ENCODE measurements around the gene UBAC2.

UBAC2 gene

DNA sequence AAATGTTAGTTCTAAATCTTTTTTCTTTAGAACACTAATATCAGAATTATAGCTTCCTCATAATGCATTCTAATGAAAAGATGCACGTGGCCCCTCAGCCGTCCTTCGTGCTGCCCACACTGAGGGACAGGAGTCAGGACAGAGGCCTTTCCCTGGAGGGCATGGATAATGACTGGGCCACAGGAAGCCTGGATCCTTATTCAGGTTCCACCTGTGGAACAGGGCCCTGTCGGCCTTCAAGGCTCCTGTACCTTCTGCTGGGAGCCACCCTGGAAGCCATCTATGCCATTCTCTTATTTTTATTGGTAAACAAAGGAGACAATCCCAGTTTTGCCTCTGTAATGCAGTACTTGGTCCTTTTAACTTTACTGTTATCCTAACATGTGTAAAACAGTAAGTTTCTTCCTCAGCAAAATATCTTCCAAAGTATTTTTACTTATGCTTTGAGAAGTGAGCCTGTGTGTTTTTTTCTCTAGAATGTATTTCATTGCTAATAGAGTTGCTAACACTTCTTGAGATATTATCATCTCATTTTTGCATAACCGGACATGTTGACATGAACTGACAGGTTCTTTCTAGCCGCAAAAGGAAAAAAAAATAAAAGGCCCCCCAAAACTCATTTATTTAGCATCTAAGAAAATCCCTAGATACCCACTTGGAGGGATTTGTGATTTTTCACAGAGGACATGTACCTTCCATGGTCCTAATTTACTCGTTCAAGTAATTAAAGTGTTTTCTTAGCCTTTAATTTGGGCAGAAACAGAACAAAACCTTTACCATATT lies 100.6 kb downstream of the UBAC2 start:
- DNase-seq (ENCODE audit: insufficient read length), result no peak
- FAIRE-seq, result peak; percentile 53
- TF ChIP-seq POLR2A (IDR thresholded peaks at IDR 0.05; ENCODE audit: low read depth, low read length) (peak; percentile 33; the same call in 1 of the 2 replicates), TAF1 (IDR thresholded peaks at IDR 0.05; ENCODE audit: borderline replicate concordance, low read depth, low read length) (no peak), POLR2AphosphoS5 (IDR thresholded peaks at IDR 0.05; ENCODE audit: low read depth, low read length) (no peak)

DNA sequence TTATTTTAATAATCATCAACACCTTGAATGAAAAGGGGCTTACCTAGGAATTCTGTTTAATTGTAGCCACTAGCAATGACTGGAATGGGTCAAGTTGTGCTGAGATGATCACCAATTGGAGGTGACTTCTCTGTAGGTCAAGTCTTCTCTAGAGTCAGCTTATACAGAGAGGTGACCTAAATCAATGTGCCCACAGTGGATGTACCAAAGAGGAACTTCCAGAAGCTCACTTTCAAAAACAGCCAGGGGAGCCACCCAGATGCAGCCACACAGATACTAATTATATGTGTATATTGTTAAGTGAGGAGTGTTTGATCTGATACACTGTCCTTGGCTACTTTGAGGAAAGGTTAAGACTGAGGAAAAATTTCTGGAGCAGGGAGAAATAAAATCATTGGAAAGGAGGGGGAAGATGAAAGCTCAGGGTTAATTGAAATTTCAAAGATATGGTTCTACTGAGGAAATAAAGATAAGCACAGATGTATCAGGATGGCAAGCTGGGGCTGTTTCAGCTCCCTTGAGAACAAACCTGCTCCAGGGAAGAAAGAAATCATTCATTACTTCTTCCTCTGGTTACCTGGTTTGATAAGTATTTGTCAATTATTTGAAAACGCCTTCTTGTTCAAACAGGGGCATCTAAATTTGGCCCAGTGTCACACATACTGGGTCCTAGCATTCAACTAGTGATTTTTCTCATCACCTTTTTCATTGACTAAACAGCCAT lies 101.4 kb downstream of the UBAC2 start:
- TF ChIP-seq TAF1 (IDR thresholded peaks at IDR 0.05; ENCODE audit: borderline replicate concordance, low read depth, low read length), result no peak
- no peak for TF ChIP-seq POLR2A (IDR thresholded peaks at IDR 0.05; ENCODE audit: low read depth, low read length)
- TF ChIP-seq POLR2AphosphoS5 (IDR thresholded peaks at IDR 0.05; ENCODE audit: low read depth, low read length), result no peak
- peak; percentile 40 for FAIRE-seq
- DNase-seq (ENCODE audit: insufficient read length), result no peak

DNA sequence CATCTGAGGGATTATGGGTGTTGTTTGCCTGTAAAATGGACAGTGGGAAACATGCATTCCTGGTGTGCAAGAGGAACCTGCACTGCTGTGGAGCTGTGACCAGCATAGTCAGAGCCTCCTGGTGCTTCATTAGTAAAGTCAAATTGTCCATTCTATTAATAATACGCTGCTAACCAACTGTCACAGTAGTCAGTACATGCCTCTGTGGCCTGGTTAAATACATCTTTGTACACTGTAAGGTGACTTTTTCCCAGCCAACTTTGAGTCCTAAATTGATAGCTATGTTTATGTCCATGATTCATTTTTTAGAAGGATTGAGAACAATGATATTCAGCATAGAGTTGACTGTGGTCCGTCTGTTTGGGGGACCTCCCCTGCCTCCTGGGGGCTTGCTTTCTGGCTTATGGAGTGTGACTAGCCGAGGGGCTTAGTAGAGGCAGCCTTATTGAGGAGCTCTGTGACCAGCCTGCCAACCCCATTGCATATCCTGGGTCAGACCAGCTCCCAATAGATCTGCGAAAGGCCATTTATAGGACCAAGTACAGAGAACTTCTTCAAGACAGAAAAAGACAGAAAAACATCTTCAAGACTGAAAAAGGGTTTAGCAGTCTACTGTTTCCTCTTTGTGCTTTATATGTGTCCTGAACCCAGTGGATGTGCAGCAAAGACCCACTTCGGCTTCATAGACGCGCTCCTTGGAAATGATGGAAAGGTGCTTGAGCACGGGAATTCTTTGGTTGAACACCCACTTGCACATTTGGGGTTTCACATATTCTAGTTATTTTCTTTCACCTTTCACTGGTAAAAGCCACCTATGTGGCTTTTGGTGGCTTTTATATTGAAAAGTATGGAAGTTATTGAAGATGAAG lies 102.2 kb downstream of the UBAC2 start:
- DNase-seq (ENCODE audit: insufficient read length) (no peak), FAIRE-seq (peak; percentile 84)
- TF ChIP-seq TAF1 (IDR thresholded peaks at IDR 0.05; ENCODE audit: borderline replicate concordance, low read depth, low read length) (no peak), POLR2AphosphoS5 (IDR thresholded peaks at IDR 0.05; ENCODE audit: low read depth, low read length) (peak; percentile 55), POLR2A (IDR thresholded peaks at IDR 0.05; ENCODE audit: low read depth, low read length) (peak; percentile 35; the same call in 1 of the 2 replicates)

DNA sequence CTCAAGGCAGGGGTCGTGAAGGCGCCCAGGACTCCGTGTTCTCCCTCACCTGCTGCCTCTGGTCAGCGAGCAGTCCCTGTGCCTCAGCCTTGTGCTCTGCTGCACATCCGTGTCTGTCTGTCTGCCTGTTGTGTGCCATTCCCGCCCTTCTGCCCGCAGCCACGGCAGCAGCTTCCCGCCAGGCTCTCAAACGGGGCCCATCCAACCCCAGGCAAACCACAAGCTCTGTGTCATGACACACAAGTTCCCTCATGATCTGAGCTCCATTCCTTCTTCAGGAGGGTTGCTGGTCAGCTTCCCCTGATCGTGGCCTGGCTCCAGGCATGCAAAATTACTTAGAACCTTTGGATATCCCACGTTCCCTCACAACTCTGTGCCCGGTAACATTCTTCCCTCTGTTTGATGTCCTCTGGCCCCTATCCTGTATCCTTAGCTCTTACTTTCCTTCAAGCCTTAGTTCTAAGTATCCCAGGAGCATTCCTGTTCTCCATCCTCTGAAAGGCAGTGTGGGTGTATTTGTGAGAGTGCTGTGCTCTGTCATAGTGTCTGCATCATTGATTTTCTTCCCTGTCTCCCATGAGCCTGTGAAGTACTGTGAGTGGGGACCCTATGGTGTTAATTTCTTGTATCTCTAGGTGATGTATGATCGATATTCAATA lies 103.3 kb downstream of the UBAC2 start:
- DNase-seq (ENCODE audit: insufficient read length), result no peak
- peak; percentile 84 for FAIRE-seq
- TF ChIP-seq POLR2A (IDR thresholded peaks at IDR 0.05; ENCODE audit: low read depth, low read length), result peak; percentile 53; the same call in 1 of the 2 replicates
- no peak for TF ChIP-seq TAF1 (IDR thresholded peaks at IDR 0.05; ENCODE audit: borderline replicate concordance, low read depth, low read length)
- TF ChIP-seq POLR2AphosphoS5 (IDR thresholded peaks at IDR 0.05; ENCODE audit: low read depth, low read length), result peak; percentile 72

DNA sequence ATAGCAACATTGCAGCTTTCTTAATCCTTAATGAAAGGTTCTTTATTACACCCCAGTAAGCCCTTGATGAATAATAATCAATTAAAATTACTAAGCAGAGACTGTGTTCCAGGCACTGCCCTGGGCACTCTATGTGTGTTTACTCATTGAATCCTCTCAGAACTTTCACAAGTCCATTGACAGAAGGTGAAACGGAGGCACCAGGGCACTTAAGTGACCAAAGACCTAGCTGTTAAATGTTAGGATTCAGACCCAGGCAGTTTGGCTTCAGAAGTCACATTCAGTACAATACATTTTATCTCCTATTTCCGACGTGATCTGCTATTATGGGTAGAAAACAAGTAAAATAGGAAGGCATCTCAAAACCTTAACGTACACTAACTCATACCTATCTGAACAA lies 103.9 kb downstream of the UBAC2 start:
- no peak for FAIRE-seq
- TF ChIP-seq POLR2AphosphoS5 (IDR thresholded peaks at IDR 0.05; ENCODE audit: low read depth, low read length), result no peak
- TF ChIP-seq TAF1 (IDR thresholded peaks at IDR 0.05; ENCODE audit: borderline replicate concordance, low read depth, low read length), result no peak
- no peak for DNase-seq (ENCODE audit: insufficient read length)

DNA sequence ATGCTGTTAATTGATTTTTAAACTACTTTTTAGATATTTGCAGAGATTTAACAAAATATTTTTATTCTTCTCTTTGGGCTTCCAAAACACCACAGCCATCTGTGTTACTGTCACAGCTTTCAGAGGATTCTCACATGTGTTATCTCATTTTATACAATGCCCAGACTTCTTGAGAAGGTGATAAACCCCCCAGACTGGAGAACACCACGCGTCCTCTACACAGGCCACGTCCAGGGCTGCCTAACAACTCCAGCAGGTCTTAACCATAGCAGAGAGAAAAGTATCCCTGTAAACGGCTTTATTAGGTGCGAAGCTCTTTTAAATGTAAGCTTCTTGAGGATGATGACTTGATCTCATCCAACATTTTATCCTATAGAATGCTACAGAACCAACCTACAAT lies 104.5 kb downstream of the UBAC2 start:
- no peak for TF ChIP-seq TAF1 (IDR thresholded peaks at IDR 0.05; ENCODE audit: borderline replicate concordance, low read depth, low read length)
- no peak for TF ChIP-seq POLR2A (IDR thresholded peaks at IDR 0.05; ENCODE audit: low read depth, low read length)
- TF ChIP-seq POLR2AphosphoS5 (IDR thresholded peaks at IDR 0.05; ENCODE audit: low read depth, low read length), result no peak
- no peak for DNase-seq (ENCODE audit: insufficient read length)
- no peak for FAIRE-seq

DNA sequence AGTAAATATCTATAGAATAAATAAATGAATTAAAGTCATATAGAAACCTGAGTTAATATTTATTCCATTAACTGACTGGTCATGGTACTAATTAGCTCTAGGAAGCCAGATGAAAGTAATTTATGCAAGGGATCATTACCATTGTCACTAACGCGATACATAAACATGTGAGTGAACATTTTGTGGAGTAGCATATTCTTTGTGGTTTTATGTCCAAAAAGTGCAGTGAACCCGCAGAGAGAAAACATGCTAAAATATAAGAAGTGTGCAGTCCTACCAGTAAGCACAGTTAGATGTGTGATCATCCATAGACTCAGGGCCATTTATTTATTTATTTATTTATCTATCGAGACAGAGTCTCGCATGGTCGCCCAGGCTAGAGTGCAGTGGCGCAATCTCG lies 104.9 kb downstream of the UBAC2 start:
- FAIRE-seq, result no peak
- TF ChIP-seq POLR2AphosphoS5 (IDR thresholded peaks at IDR 0.05; ENCODE audit: low read depth, low read length) (no peak), TAF1 (IDR thresholded peaks at IDR 0.05; ENCODE audit: borderline replicate concordance, low read depth, low read length) (no peak), POLR2A (IDR thresholded peaks at IDR 0.05; ENCODE audit: low read depth, low read length) (no peak)
- no peak for DNase-seq (ENCODE audit: insufficient read length)

DNA sequence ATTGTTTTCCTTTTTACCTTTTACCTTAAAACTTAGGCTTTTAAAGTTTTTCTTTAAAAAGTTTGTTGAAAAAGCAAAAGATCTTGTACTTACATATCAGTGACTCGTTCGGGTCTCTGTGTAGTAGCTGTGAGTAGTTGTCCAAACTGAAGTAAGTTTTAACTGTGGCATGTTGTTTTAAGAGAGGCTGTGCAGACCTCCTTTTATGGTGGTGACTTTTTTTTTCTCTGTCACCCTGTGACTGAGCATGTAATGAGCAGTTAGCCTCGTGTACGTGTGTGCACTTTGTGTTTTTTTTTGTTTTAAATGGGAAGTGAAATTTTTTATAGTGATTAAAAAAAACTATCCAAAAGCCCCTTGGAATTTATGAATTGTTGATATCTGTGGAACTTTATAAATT lies 106.6 kb downstream of the UBAC2 start, which contains the start of gene GPR183:
Gene GPR183, minus strand, starts transcription at position 153 of the 400 bp plus-strand sequence. CDS start 11,254 bp downstream, outside the sequence.
- DNase-seq (ENCODE audit: insufficient read length), result no peak
- TF ChIP-seq TAF1 (IDR thresholded peaks at IDR 0.05; ENCODE audit: borderline replicate concordance, low read depth, low read length) (no peak), POLR2AphosphoS5 (IDR thresholded peaks at IDR 0.05; ENCODE audit: low read depth, low read length) (peak; percentile 89), POLR2A (IDR thresholded peaks at IDR 0.05; ENCODE audit: low read depth, low read length) (peak; percentile 92)
- peak; percentile 84 for FAIRE-seq

DNA sequence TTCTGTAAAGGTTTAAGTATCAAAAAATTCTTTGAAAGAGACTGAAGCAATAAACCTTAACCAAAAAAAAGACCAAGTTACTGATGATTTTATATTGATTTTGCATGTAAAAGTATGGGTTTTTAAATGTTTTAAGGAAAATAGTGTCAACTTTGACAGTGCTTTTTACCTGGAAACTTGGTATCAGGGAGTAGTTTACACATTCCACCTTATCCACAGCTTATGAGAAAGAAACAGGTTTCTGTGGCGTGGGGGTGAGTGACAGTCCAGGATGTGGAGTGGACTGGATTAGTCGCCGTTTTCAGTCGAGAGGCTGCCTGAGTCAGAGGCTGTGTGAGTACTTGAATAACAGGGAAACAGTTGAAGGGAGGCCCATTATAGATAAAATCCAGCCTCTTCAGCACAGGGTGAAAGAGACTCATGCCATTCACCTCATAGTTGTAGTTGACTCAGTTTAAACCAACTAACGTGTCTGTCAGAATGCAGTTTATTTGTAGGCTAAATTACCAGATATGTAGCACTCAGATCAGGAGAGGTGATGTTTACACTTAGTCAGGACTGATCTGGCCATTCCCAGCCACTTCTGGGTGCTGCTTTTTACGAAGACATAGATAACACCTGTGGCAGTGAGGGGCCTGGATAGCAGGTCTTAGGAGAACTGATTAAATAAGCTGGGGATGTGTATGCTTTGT lies 107.1 kb downstream of the UBAC2 start:
- peak; percentile 83 for FAIRE-seq
- no peak for TF ChIP-seq POLR2AphosphoS5 (IDR thresholded peaks at IDR 0.05; ENCODE audit: low read depth, low read length)
- TF ChIP-seq TAF1 (IDR thresholded peaks at IDR 0.05; ENCODE audit: borderline replicate concordance, low read depth, low read length), result no peak
- TF ChIP-seq POLR2A (IDR thresholded peaks at IDR 0.05; ENCODE audit: low read depth, low read length), result no peak
- no peak for DNase-seq (ENCODE audit: insufficient read length)

DNA sequence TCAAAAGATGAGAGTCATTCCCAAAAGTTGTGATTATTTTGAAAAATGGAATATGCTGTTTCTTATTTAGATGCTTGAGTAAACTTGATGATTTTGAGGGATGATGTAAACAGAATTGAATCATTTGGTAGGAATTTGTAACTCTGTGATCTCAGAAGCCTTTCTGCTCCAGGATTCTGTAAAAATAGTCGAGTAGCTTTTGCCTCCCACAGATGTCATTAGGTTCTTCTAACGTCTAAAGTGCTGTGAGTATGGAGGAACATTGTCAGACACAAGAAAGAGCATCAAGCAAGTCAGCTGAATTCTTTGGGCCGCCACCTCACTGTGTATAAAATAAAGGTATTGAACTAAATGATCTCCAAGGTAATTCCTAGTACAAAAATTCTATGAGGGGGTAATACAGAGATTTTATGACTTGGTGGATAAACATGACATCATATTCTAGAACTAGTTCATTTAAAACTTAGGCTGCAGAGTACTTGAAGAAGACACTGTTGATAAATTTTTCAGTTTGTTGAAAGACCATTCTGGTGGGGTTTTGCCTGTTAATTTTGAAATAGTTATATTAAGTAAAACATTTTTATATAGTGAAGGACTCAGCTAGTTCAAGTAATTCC lies 107.9 kb downstream of the UBAC2 start:
- peak; percentile 74 for FAIRE-seq
- no peak for DNase-seq (ENCODE audit: insufficient read length)

More for the DNA sequence above, 107.9 kb downstream of the UBAC2 start:
- TF ChIP-seq POLR2A (IDR thresholded peaks at IDR 0.05; ENCODE audit: low read depth, low read length), result no peak
- TF ChIP-seq TAF1 (IDR thresholded peaks at IDR 0.05; ENCODE audit: borderline replicate concordance, low read depth, low read length), result no peak
- TF ChIP-seq POLR2AphosphoS5 (IDR thresholded peaks at IDR 0.05; ENCODE audit: low read depth, low read length), result no peak
